ENCODE data around the gene FAM161A.

DNA sequence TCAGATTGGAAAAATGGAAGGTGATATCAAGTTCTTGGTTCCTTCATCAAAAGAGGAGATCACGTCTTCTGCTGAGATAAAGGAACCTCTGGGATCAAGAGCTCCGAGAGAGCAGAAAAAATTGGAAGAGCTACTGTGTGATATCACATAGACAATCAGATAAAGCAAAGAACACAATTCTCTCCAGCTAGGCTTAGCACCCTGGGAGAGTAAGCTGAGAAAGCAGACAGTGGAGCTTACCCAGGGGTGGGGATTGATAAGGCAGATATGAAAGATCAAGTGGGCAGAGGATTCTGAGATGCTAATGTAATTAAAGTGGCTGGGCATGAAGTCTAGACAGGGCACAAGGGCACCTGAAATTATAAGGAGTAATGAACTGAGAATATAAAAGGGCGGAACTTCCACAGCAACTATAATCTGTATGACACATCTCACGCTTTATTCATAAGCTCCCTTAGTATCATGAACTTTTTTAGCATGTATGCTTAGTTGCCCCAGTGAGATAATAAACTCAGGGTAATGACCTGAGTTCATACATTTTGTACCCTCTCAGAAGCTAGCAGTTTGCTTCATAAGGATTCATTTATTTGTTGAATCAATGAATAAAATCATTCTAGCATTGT is 65.8 kb downstream of the FAM161A start:
- TF ChIP-seq CTCF (IDR thresholded peaks at IDR 0.05) (no peak), POLR2A (IDR thresholded peaks at IDR 0.05) (no peak)
